Liver (tissue), 9 donors: ENCODE results near the gene PCBD1. TPM values are rescaled to one million over a fixed set of nuclear protein-coding genes. Genes with fewer than 3 reads are reported as not detected.
A peak's percentile ranks its signal among the peaks of the same experiment; 100 is the strongest.

ENCODE experiments used
- DNase-seq: peaks from one replicate; pipeline ENCODE4 v3.0.0-alpha.2; 2017; ENCODE audit warnings: low spot score
- H3K27ac ChIP-seq, 2 donors: one replicate each; pipeline ENCODE4 v1.7.0; 2013; ENCODE audit warnings: inconsistent platforms in 2 of 2, low read length in 2 of 2, control low read depth in 1 of 2, low read depth in 1 of 2, mild to moderate bottlenecking in 1 of 2
- H3K27me3 ChIP-seq, 4 donors: one replicate each; pipeline versions ENCODE4 v1.6.1 to v1.7.0; 2013; ENCODE audit warnings: low read length in 3 of 4, inconsistent platforms in 1 of 4, mild to moderate bottlenecking in 1 of 4, moderate library complexity in 1 of 4; ENCODE audit not compliant: control insufficient read depth in 4 of 4, insufficient read depth in 4 of 4
- H3K36me3 ChIP-seq, 4 donors: one replicate each; pipeline versions ENCODE4 v1.6.1 to v1.7.0; 2013; ENCODE audit warnings: low read length in 3 of 4, mild to moderate bottlenecking in 3 of 4, low read depth in 1 of 4, moderate library complexity in 1 of 4; ENCODE audit not compliant: control insufficient read depth in 4 of 4, insufficient read depth in 3 of 4
- H3K4me1 ChIP-seq, 4 donors: one replicate each; pipeline versions ENCODE4 v1.6.1 to v1.7.0; 2013; ENCODE audit warnings: low read length in 3 of 4, mild to moderate bottlenecking in 3 of 4, moderate library complexity in 1 of 4; ENCODE audit not compliant: control insufficient read depth in 4 of 4, insufficient read depth in 4 of 4
- H3K4me3 ChIP-seq, 3 donors: one replicate each; pipeline versions ENCODE4 v1.6.1 to v1.7.0; 2013; ENCODE audit warnings: low read length in 3 of 3, control low read depth in 1 of 3, low read depth in 1 of 3, mild to moderate bottlenecking in 1 of 3
- H3K9ac ChIP-seq, 2 donors: one replicate each; pipeline ENCODE4 v1.7.0; 2013; ENCODE audit warnings: low read length in 2 of 2, mild to moderate bottlenecking in 2 of 2, moderate library complexity in 2 of 2, control low read depth in 1 of 2, low read depth in 1 of 2
- H3K9me3 ChIP-seq, 4 donors: one replicate each; pipeline versions ENCODE4 v1.6.1 to v1.7.0; 2013; ENCODE audit warnings: low read length in 3 of 4; ENCODE audit not compliant: control insufficient read depth in 4 of 4
- ATF3 ChIP-seq: IDR thresholded peaks from 2 replicates; pipeline ENCODE4 v1.6.1; 2016; ENCODE audit warnings: antibody characterized with exemption
- CTCF ChIP-seq: fragments of 150-350 bp; IDR thresholded peaks from 2 replicates; pipeline ENCODE4 v1.5.1; 2017; ENCODE audit warnings: improper control_type of control experiment, low read depth, low read length; ENCODE audit not compliant: missing input control
- EGR1 ChIP-seq, 2 donors: IDR thresholded peaks; 2 replicates each; pipeline ENCODE4 v1.6.1; 2016 to 2018; ENCODE audit warnings: antibody characterized with exemption in 2 of 2, low read depth in 2 of 2
- FOXA1 ChIP-seq: IDR thresholded peaks from 2 replicates; pipeline ENCODE4 v1.6.1; 2016; ENCODE audit warnings: antibody characterized with exemption
- FOXA2 ChIP-seq: IDR thresholded peaks from 2 replicates; pipeline ENCODE4 v1.6.1; 2016; ENCODE audit warnings: antibody characterized with exemption
- NR2F2 ChIP-seq: IDR thresholded peaks from 2 replicates; pipeline ENCODE4 v1.6.1; 2016; ENCODE audit warnings: antibody characterized with exemption
- RAD21 ChIP-seq, 2 donors: IDR thresholded peaks; 2 replicates each; pipeline ENCODE4 v1.6.1; 2016; ENCODE audit warnings: antibody characterized with exemption in 2 of 2, mild to moderate bottlenecking in 2 of 2
- REST ChIP-seq: IDR thresholded peaks from 2 replicates; pipeline ENCODE4 v1.6.1; 2016; ENCODE audit warnings: antibody characterized with exemption, mild to moderate bottlenecking
- RXRA ChIP-seq, 2 donors: IDR thresholded peaks; 2 replicates each; pipeline ENCODE4 v1.6.1; 2017 to 2018; ENCODE audit warnings: antibody characterized with exemption in 2 of 2, mild to moderate bottlenecking in 1 of 2
- YY1 ChIP-seq: IDR thresholded peaks from 2 replicates; pipeline ENCODE4 v1.6.1; 2016; ENCODE audit warnings: antibody characterized with exemption, mild to moderate bottlenecking
- ZBTB33 ChIP-seq: IDR thresholded peaks from 2 replicates; pipeline ENCODE4 v1.6.1; 2016; ENCODE audit warnings: antibody characterized with exemption
- WGBS: extraction: QIAGEN DNeasy Blood & Tissue Kit; methylation state at CpG from one replicate; pipeline ENCODE4 v1.1.7; 2013; 5-methylcytosine and 5-hydroxymethylcytosine counted together
- polyA plus RNA-seq, 2 donors: library from polyadenylated mRNA; stranded (reverse) in 1 of 2; unstranded in 1 of 2; fragments of 200-250 nt in 1 of 2; fragments of >200 nt in 1 of 2; fragmentation: Nextera tagmentation in 1 of 2; extraction: Ambion mirVana in 1 of 2; gene quantifications; one replicate each; pipeline versions ENCODE4 v1.2.1 to v1.2.3, GENCODE V29; 2013 to 2015
- total RNA-seq, 2 donors: library from RNA; depleted of rRNA; stranded (reverse); fragments of >200 nt; gene quantifications; one replicate each; pipeline ENCODE4 v1.2.3, GENCODE V29; 2014
- donor health status: healthy.
- donor health status: healthy.
- donor health status: healthy.
- donor health status: healthy.
- donor health status: healthy.

Gene PCBD1
- total and polyA plus RNA-seq, 4 donors = 72.0 to 458 (median 171) TPM

- H3K27me3 ChIP-seq = no peaks in the 10 kb centered on the region
- H3K4me3 ChIP-seq = no peak overlapping the region
- H3K27ac ChIP-seq = no peak overlapping the region
- H3K9me3 ChIP-seq = no peaks in the 10 kb centered on the region
- TF ChIP-seq CTCF (no peak), FOXA2 (no peak)
- WGBS = 89% methylated on average over 27 of the region's 27 CpGs
- peaks cover 0 to 3% (median 0%) of the 10 kb centered on the region in 4 donors for H3K4me1 ChIP-seq
- H3K9ac ChIP-seq = no peak overlapping the region
- DNase-seq = no peak
- no peaks in the 10 kb centered on the region for H3K36me3 ChIP-seq
These were observed 17.0 kb upstream of the PCBD1 start for GRCh38 chr10:70905071-70906021.

GRCh38 chr10:70903262-70903921 is 15.0 kb upstream of the PCBD1 start:
- TF ChIP-seq RAD21 (IDR thresholded peaks at IDR 0.05) = peak; percentile 76 to 85
- TF ChIP-seq NR2F2 = no peak
- TF ChIP-seq CTCF = peak; percentile 78
- H3K27ac ChIP-seq = no peak overlapping the region
- peaks cover 0 to 3% (median 0%) of the 10 kb centered on the region in 4 donors for H3K4me1 ChIP-seq
- 61% methylated on average over 14 of the region's 14 CpGs for WGBS
- H3K9ac ChIP-seq = no peak overlapping the region
- H3K4me3 ChIP-seq = no peak overlapping the region
- H3K36me3 ChIP-seq = no peaks in the 10 kb centered on the region
- peak; percentile 54 for DNase-seq
- no peaks in the 10 kb centered on the region for H3K27me3 ChIP-seq
- no peaks in the 10 kb centered on the region for H3K9me3 ChIP-seq

- H3K9ac ChIP-seq = no peak overlapping the region
- no peak overlapping the region for H3K27ac ChIP-seq
- H3K4me3 ChIP-seq = no peak overlapping the region
- no peak for DNase-seq
- H3K27me3 ChIP-seq = no peaks in the 10 kb centered on the region
- WGBS = 85% methylated on average over 5 of the region's 5 CpGs
- no peaks in the 10 kb centered on the region for H3K36me3 ChIP-seq
- H3K4me1 ChIP-seq = peaks cover 0 to 3% (median 0%) of the 10 kb centered on the region in 4 donors
- no peaks in the 10 kb centered on the region for H3K9me3 ChIP-seq
- TF ChIP-seq ATF3 = no peak
- no peak for TF ChIP-seq FOXA2
- TF ChIP-seq RAD21 (IDR thresholded peaks at IDR 0.05) = no peak
- no peak for TF ChIP-seq FOXA1
- TF ChIP-seq REST = no peak
- TF ChIP-seq RXRA (IDR thresholded peaks at IDR 0.05) = no peak
- TF ChIP-seq EGR1 (IDR thresholded peaks at IDR 0.05; ENCODE audit: low read depth in 2 of 2) = no peak
- TF ChIP-seq YY1 = no peak
- no peak for TF ChIP-seq NR2F2
- TF ChIP-seq ZBTB33 = no peak
These were observed 14.4 kb upstream of the PCBD1 start for GRCh38 chr10:70902661-70903261.
